ENCODE measurements around the gene ZSCAN31. TPM values are rescaled to one million over a fixed set of nuclear protein-coding genes. Genes with fewer than 3 reads are reported as not detected.

ZSCAN31 gene
- total and polyA plus RNA-seq, 10 of the 15 experiments (the other 5 are each of a cell fraction or from before 2014, with no cell fraction given) = 1.6 to 5.2 (median 2.9) TPM

GRCh38 chr6:28351087-28351486 is 15.1 kb upstream of the ZSCAN31 start (continued):
- TF ChIP-seq, protein P1, sequence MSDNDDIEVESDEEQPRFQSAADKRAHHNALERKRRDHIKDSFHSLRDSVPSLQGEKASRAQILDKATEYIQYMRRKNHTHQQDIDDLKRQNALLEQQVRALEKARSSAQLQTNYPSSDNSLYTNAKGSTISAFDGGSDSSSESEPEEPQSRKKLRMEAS (IDR thresholded peaks at IDR 0.05; ENCODE audit: low read depth, low read length) = no peak
- TF ChIP-seq FOXM1 (IDR thresholded peaks at IDR 0.05; ENCODE audit: low read depth, low read length) = no peak

DNA sequence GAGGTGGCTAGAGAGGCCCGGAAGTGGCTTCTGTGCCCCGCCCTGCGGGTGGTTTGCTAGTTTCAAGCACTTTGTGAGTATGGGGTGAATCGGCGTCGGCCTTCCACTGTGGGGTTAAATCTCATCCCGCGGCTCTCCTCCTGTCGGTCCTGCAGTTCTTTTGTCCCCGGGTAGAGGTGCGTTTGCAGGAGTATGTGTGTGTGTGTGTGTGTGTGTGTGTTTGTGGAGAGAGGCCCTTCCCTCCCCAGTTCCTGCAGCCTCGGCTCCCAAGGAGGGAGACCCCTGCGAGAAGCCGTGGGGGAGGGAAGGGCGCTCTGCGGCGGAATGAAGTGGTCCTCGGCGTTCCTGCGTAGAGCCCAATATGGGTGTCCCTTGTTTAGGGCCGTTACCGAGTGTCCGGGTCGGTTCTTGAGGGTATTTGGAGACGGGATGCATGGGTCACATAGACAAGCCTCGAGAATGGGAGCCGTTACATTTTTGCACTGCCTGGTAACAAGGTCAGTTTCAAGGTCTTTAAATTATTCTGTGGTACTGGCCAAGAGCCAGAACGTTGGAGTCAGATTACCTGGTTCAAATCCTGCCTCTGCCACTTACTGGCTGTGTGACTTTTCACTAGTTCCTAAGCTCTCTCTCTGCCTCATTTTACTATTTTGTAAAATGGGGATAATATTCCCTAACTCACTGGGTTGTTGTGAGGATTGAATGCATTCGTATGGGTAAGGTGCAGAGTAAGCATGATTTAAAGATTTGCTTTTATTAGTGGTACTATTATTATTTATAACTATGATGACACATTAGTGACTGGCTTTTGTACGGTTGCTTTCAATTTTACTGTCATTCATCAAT is 14.2 kb upstream of the ZSCAN31 start, which contains the start of gene ZKSCAN3:
TSS of gene ZKSCAN3 (plus strand) at position 56 of the 846 bp plus-strand sequence. CDS start 9,640 bp downstream, outside the sequence.
- H2AFZ ChIP-seq (ENCODE audit: control insufficient read depth, low read depth, low read length) = peak within 1 kb of the TSS; percentile 95
- intact Hi-C loops (cut with micrococcal nuclease; ENCODE audit: unreplicated experiment) = loop anchor here (1.0 to 10.0 kb wide), 5 partner anchors 68 to 1185 kb away; partner anchors contain the start of genes PGBD1, ZKSCAN4 and ZSCAN9
- no peaks in the 10 kb centered on the region for H3K27me3 ChIP-seq (replicated peaks in 1 of 2; ENCODE audit: control insufficient read depth in 2 of 2, insufficient read depth in 2 of 2, low read length in 1 of 2)
- peaks cover 15% of the 10 kb centered on the region for H3K79me2 ChIP-seq (ENCODE audit: control insufficient read depth, insufficient read depth, low read length)
- no peaks in the 10 kb centered on the region for H3K4me1 ChIP-seq (ENCODE audit: control insufficient read depth, insufficient read depth, low read length)
- H3K4me3 ChIP-seq = peak within 1 kb of the TSS; percentile 93
- H3K36me3 ChIP-seq (ENCODE audit: control insufficient read depth in 2 of 2, insufficient read depth in 2 of 2, low read length in 1 of 2) = no peaks in the 10 kb centered on the region
- no peaks in the 10 kb centered on the region for H4K20me1 ChIP-seq (ENCODE audit: control insufficient read depth, insufficient read depth)
- DNase-seq (ENCODE audit: low read depth, low spot score) = peak; percentile 46
- ChIA-PET CTCF (interaction anchor here (0.9 kb wide), 1 partner anchor 33 kb away, joined by 8 read pairs; no protein-coding TSS in a partner anchor), SMC1A (ENCODE audit: uncharacterized antibody, unreplicated experiment) (interaction anchor here (0.5 to 3.9 kb wide), 8 partner anchors 13 to 1184 kb away, joined by 3 to 19 read pairs (median 3); partner anchors contain the start of genes PGBD1 and ZSCAN26), POLR2A (interaction anchor here (1.2 to 1.7 kb wide), 2 partner anchors 14 to 209 kb away, joined by 4 to 8 read pairs; partner anchors contain the start of genes ZKSCAN8 and ZSCAN31), RAD21 (ENCODE audit: unreplicated experiment) (interaction anchor here (0.6 to 1.6 kb wide), 6 partner anchors 13 to 209 kb away, joined by 3 to 6 read pairs (median 4); partner anchors contain the start of genes PGBD1, ZKSCAN8 and ZSCAN26)
- peak within 1 kb of the TSS; percentile 61 for H3K27ac ChIP-seq (ENCODE audit: control insufficient read depth, insufficient read depth)
- WGBS (ENCODE audit: insufficient coverage, insufficient replicate concordance, low lambda C conversion rate, missing lambda C conversion rate) = under 1% methylated on average over 30 of the region's 30 CpGs
- no peak for FAIRE-seq
- in situ Hi-C loops (cut with MboI) = loop anchor here (25.0 kb wide), 2 partner anchors 1188 to 1688 kb away; partner anchors contain the start of gene ZNF322
- peak within 1 kb of the TSS; percentile 90 for H3K4me2 ChIP-seq (ENCODE audit: control insufficient read depth, insufficient read depth)
- peak within 1 kb of the TSS; percentile 60 for H3K9ac ChIP-seq (ENCODE audit: control insufficient read depth, insufficient read depth, low read length)
- H3K9me3 ChIP-seq (replicated peaks; ENCODE audit: control insufficient read depth, insufficient read depth, low read length) = no peaks in the 10 kb centered on the region; the same call in 2 of the 3 replicates
- BruUV-seq (replicated peaks) = TSS peak; percentile 92
- ATAC-seq = peak; percentile 100
- TF ChIP-seq MEF2A (IDR thresholded peaks at IDR 0.05; ENCODE audit: insufficient read depth, low read depth, low read length) = 0 out of 2 replicates have a peak, but pooled peaks have one; percentile 26
- TF ChIP-seq, protein P2, sequence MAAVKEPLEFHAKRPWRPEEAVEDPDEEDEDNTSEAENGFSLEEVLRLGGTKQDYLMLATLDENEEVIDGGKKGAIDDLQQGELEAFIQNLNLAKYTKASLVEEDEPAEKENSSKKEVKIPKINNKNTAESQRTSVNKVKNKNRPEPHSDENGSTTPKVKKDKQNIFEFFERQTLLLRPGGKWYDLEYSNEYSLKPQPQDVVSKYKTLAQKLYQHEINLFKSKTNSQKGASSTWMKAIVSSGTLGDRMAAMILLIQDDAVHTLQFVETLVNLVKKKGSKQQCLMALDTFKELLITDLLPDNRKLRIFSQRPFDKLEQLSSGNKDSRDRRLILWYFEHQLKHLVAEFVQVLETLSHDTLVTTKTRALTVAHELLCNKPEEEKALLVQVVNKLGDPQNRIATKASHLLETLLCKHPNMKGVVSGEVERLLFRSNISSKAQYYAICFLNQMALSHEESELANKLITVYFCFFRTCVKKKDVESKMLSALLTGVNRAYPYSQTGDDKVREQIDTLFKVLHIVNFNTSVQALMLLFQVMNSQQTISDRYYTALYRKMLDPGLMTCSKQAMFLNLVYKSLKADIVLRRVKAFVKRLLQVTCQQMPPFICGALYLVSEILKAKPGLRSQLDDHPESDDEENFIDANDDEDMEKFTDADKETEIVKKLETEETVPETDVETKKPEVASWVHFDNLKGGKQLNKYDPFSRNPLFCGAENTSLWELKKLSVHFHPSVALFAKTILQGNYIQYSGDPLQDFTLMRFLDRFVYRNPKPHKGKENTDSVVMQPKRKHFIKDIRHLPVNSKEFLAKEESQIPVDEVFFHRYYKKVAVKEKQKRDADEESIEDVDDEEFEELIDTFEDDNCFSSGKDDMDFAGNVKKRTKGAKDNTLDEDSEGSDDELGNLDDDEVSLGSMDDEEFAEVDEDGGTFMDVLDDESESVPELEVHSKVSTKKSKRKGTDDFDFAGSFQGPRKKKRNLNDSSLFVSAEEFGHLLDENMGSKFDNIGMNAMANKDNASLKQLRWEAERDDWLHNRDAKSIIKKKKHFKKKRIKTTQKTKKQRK (IDR thresholded peaks at IDR 0.05; ENCODE audit: low read depth, low read length) = no peak
- TF ChIP-seq, protein P3, sequence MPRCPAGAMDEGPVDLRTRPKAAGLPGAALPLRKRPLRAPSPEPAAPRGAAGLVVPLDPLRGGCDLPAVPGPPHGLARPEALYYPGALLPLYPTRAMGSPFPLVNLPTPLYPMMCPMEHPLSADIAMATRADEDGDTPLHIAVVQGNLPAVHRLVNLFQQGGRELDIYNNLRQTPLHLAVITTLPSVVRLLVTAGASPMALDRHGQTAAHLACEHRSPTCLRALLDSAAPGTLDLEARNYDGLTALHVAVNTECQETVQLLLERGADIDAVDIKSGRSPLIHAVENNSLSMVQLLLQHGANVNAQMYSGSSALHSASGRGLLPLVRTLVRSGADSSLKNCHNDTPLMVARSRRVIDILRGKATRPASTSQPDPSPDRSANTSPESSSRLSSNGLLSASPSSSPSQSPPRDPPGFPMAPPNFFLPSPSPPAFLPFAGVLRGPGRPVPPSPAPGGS (IDR thresholded peaks at IDR 0.05; ENCODE audit: borderline replicate concordance, insufficient read depth, low read depth, low read length, poor library complexity, severe bottlenecking) = peak; percentile 10
- peak; percentile 33; the same call in 1 of the 2 replicates for TF ChIP-seq ATF7 (IDR thresholded peaks at IDR 0.05; ENCODE audit: low read depth)
- TF ChIP-seq USF2 (IDR thresholded peaks at IDR 0.05; ENCODE audit: borderline replicate concordance, low read depth, low read length) = no peak
- TF ChIP-seq ETV6 (conservative IDR thresholded peaks at IDR 0.05 in 1 of 2, IDR thresholded peaks at IDR 0.05 in 1 of 2; ENCODE audit: borderline replicate concordance in 1 of 2, low read depth in 1 of 2) = 0 out of 4 replicates have a peak, but pooled peaks of 1 of the 2 experiments have one; percentile 13
- TF ChIP-seq NFIC (IDR thresholded peaks at IDR 0.05; ENCODE audit: low read depth, low read length) = peak; percentile 46; the same call in 1 of the 2 replicates
- TF ChIP-seq, protein P4, sequence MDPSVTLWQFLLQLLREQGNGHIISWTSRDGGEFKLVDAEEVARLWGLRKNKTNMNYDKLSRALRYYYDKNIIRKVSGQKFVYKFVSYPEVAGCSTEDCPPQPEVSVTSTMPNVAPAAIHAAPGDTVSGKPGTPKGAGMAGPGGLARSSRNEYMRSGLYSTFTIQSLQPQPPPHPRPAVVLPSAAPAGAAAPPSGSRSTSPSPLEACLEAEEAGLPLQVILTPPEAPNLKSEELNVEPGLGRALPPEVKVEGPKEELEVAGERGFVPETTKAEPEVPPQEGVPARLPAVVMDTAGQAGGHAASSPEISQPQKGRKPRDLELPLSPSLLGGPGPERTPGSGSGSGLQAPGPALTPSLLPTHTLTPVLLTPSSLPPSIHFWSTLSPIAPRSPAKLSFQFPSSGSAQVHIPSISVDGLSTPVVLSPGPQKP (IDR thresholded peaks at IDR 0.05; ENCODE audit: low read depth, low read length) = peak; percentile 79
- TF ChIP-seq MTA3 (IDR thresholded peaks at IDR 0.05; ENCODE audit: borderline replicate concordance, low read length) = 0 out of 2 replicates have a peak, but pooled peaks have one; percentile 65

Data from GM12878 (cell line).